ENCODE measurements around the gene R3HDML.

Gene R3HDML

DNA sequence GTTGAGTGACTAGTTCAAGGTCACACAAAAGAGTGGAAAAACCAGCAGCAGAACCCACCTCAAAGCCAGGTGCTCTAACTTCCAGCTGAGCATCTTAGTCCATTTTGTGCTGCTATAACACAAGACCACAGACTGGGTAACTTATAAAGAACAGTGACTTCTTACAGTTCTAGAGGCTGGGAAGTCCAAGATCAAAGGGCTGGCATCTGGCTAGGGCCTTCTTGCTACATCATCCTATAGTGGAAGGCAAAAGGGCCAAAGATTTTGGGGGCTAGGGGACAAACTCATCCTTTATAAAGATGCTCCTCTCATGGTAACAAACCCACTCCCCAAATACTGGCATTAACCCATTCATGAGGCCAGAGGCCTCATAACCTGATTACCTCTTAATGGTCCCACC, 35.6 kb upstream of the R3HDML start:
- TF ChIP-seq, protein P1, sequence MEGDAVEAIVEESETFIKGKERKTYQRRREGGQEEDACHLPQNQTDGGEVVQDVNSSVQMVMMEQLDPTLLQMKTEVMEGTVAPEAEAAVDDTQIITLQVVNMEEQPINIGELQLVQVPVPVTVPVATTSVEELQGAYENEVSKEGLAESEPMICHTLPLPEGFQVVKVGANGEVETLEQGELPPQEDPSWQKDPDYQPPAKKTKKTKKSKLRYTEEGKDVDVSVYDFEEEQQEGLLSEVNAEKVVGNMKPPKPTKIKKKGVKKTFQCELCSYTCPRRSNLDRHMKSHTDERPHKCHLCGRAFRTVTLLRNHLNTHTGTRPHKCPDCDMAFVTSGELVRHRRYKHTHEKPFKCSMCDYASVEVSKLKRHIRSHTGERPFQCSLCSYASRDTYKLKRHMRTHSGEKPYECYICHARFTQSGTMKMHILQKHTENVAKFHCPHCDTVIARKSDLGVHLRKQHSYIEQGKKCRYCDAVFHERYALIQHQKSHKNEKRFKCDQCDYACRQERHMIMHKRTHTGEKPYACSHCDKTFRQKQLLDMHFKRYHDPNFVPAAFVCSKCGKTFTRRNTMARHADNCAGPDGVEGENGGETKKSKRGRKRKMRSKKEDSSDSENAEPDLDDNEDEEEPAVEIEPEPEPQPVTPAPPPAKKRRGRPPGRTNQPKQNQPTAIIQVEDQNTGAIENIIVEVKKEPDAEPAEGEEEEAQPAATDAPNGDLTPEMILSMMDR (conservative IDR thresholded peaks at IDR 0.05; ENCODE audit: low read depth, low read length), result no peak
- no peak overlapping the region for H3K4me3 ChIP-seq (ENCODE audit: low read depth, low read length)
- no peak for DNase-seq (ENCODE audit: low read depth)

DNA sequence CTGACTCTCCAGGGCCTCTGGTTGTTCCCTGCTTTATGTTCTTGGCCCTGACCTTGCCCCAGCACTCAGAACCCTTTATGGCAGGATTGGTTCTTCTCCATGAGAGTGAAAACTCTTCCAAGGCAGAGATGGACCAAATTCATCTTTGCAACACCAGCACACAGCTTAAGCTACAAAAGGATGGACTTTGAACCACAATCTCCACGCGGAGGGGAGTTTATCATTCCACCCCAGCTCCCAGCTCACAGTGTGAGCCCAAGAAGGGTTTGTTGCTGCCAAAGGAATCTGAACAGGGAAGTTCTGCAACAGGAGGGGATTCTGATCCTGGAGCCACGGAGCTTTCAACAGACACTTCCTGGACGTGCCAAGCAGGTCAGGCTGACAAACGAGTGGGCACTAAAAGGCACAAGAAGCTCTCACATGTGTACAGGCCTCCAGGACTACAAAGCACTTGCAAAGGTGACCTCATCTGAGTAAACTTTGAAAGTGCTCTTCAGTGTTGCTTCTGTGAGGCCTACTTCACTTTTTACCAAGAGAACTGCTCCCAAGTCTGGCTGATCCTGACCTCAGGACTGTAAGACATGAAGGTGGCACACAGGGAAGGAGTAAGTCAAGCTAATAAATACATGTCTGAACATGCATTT, 34.7 kb upstream of the R3HDML start:
- TF ChIP-seq, protein P1 (conservative IDR thresholded peaks at IDR 0.05; ENCODE audit: low read depth, low read length), result no peak
- H3K4me3 ChIP-seq (ENCODE audit: low read depth, low read length), result no peak overlapping the region
- DNase-seq (ENCODE audit: low read depth), result no peak

DNA sequence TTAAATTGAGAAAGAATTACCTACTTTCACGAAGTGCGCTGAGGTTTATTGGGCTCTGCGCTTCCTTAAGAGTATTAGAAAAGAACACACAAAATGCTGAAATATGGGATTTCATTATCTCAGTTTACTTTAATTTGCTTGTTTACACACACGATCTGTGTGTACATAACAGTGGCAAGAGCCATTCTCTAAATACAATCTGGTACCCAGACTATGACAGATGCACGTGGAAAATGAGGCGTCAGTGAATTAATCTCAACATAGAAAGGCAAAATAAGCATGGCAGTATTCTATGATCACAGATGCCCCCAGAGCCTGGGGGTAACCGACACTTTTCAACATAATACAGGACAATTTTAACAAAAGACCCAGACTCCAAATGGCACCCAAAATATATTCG, 34.1 kb upstream of the R3HDML start:
- no peak for DNase-seq (ENCODE audit: low read depth)
- TF ChIP-seq, protein P1 (conservative IDR thresholded peaks at IDR 0.05; ENCODE audit: low read depth, low read length), result no peak
- H3K4me3 ChIP-seq (ENCODE audit: low read depth, low read length), result no peak overlapping the region

DNA sequence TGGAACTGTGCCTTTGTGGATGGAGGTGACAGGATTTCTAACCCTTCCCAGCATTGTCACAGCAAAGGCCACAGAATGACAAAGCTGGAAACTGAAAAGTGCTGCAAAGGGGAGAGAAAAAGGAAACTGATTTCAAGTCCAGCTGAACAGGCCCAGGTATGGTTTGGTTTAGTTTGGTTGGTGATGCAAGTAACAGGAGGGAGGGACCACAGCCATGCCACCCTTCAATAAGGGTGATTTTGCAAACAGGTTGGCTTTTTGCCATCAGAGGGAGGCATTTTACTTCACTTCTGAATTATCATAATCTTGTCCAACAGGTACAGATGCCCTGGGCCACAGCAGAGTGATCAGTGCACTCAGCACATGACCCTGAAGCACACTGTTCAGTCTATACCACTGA, 32.5 kb upstream of the R3HDML start:
- TF ChIP-seq, protein P1 (conservative IDR thresholded peaks at IDR 0.05; ENCODE audit: low read depth, low read length), result no peak
- DNase-seq (ENCODE audit: low read depth), result no peak
- H3K4me3 ChIP-seq (ENCODE audit: low read depth, low read length), result no peak overlapping the region

DNA sequence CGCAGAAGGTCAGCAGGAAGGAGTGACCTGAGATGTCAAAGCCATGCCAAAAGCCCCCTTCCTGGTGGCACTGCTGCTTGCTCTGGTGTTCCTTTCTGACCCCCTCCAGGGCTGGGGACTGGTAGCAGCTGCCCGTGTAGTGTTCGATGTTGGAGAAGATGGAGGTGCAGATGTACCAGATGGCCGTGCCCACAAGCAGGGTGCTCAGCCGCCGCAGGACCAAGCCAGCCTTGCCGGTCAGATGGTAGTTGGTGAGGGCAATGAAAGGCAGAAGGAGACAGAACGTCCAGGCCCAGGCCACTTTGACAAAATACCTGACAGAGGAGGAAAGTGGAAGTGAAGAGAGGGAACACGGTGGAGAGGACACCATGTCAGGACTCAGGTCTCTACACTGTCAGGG, 29.9 kb upstream of the R3HDML start:
- TF ChIP-seq, protein P1 (conservative IDR thresholded peaks at IDR 0.05; ENCODE audit: low read depth, low read length), result no peak

DNA sequence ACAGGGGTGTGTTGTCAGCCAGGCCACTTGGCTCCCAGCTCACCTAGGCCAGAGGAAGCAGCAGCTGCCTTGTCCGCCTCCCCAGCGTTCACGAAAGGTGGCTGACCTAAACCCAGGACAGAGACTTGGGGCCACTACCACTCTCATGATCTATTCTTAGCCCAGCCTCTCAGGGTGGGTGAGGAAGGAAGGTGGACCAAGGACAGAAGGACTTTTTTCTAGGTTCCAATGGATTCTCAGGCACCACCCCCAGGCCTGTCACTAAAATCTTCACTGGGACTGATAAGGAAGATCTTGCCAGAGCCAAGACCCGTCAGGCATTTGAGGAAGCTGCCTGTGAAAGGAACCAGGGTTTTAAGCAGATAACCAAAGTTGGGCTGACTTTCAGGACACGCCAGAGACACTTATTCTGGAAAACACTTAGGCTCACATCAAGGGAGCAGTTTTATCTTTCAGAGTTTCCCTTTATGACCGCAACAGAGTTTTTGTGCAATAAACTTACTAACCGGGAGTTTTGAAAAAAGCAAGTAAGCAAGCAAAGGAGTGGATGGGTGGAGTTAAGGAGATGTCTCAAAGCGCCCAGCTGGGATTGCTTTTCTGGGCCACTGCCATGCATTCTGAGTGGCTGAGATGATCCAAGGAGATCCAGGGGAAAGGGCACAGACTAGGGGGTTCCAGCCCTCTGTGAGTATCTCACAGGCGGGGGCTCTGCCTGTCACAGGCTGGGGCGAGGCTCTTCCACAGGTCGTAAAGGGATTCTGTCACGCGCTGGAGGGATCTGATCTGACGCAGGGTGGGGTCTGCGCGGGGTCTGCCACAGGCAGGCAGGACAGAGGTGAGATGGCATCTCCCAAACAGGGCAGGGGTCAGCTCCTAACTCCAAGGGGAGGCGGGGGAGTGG, 26.8 kb upstream of the R3HDML start:
- TF ChIP-seq, protein P1 (conservative IDR thresholded peaks at IDR 0.05; ENCODE audit: low read depth, low read length), result no peak
- H3K4me3 ChIP-seq (ENCODE audit: low read depth, low read length), result peak overlapping the region; percentile 85
- peak; percentile 85 for DNase-seq (ENCODE audit: low read depth)

More for the DNA sequence above, 29.9 kb upstream of the R3HDML start:
- H3K4me3 ChIP-seq (ENCODE audit: low read depth, low read length), result no peak overlapping the region
- no peak for DNase-seq (ENCODE audit: low read depth)

Data from choroid plexus epithelial cell (primary cell).